GM21528 (cell line): ENCODE measurements around the gene GATB.

ENCODE experiments used
- ATAC-seq: cut with Tn5 transposase; IDR thresholded peaks from one replicate; pipeline ENCODE4 v1.9.1; 2021; ENCODE audit warnings: mild to moderate bottlenecking, moderate library complexity; ENCODE audit not compliant: unreplicated experiment, low FRiP score

The GATB gene

DNA sequence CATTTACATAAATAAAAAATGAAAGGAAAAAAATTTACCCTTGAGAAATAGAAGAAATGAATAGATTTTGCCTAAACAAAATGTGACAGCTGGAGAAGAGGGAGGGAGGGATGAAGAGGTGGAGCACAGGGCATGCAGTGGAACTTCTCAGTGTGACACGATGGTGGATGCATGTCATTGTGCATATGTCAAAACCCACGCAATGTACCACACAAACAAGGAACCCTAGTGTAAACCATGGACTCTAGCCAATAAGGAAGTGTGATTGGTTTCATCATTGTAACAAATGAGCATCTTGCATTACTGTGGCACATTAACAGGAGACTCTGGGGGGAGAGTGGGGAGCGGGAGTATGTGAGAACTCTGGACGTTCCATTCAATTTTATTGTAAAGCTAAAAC is 58.6 kb downstream of the GATB start:
- no peak for ATAC-seq

DNA sequence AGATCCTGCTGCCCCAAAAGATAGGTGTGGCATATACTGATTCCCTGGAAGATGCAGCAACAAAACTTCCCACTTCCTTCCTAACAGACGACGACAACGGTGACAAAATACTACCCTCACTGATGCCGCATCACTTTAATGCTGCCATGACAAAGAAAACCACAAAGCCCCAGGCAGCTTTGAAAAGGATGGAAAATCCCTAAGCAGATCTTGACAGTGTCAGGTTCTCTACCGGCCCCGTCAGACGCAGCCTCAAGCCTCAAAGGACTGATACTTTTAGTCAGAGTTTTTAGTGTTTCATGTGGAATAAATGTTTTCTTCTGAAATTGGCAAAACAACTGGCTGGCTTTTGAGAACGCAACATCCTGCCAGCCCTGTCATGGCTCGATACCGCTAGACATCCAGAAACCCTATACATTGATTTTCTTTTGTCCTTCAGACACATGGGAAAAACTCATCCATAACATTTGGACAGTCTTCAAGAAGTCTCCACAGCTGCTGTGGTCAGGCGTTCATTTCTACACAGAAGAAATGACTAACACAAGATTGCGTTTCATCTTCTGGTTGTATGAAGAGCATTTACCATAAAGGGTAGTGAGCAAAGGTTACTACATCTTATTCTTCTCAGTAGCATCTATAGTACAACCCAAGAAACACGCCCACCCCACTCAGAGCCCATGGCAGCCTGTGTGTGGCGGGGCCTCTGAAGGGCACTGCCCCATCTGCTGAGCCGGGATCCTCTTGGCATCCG is 60.1 kb downstream of the GATB start:
- no peak for ATAC-seq

DNA sequence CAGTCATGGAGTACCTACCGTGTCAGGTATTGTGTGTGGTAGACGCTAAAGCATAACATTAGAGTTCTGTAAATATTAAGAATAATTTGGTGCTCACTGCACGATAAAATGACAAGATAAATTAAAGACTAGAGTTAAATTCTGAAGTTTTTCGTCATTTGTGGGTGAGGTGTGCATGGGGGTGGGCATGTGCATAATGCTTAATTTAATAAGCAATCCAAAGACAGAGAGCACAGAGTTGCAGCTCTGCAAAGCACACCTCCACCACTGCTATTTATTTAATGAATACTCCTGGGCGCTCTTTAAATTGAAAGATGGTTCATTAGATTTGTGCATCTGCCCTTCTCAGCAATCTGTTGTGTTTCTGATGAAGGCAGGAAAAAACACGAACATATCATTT is 62.6 kb downstream of the GATB start:
- ATAC-seq: no peak

DNA sequence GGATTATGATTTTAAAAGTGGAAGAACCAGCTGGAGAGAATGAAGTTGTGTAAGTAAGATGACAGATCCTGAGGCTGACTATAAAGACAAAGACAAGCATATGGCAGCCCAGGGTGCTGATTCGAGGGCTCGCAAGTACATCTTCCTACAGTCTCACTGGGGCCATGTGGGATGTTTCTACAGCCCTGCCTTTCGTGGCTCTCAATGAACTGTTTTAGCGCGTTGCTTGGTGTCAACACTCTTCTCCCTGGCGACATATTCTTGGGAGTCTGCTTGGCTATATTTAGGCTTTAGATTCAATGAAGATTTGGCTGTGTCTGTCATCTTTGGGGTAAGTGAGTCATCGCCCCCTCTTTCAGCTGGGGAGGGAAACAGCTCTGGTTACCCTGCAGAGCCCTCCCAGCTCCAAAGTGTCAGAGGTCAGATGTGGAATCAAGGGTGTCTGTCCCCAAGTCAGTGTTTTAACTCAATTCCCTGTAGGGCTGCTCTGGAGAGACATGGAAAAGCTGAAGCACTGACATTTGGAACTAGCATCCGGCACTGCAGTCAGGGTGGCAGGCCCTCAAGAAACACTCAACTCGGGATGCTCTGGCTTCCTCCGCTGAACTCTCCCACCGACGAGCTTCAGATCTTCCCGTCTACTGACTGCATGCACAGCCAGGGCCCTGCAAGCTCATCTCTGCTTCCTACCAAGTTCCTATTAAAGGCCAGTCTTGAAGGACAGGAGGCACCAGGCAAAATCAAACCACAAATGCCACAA is 65.7 kb downstream of the GATB start:
- no peak for ATAC-seq

DNA sequence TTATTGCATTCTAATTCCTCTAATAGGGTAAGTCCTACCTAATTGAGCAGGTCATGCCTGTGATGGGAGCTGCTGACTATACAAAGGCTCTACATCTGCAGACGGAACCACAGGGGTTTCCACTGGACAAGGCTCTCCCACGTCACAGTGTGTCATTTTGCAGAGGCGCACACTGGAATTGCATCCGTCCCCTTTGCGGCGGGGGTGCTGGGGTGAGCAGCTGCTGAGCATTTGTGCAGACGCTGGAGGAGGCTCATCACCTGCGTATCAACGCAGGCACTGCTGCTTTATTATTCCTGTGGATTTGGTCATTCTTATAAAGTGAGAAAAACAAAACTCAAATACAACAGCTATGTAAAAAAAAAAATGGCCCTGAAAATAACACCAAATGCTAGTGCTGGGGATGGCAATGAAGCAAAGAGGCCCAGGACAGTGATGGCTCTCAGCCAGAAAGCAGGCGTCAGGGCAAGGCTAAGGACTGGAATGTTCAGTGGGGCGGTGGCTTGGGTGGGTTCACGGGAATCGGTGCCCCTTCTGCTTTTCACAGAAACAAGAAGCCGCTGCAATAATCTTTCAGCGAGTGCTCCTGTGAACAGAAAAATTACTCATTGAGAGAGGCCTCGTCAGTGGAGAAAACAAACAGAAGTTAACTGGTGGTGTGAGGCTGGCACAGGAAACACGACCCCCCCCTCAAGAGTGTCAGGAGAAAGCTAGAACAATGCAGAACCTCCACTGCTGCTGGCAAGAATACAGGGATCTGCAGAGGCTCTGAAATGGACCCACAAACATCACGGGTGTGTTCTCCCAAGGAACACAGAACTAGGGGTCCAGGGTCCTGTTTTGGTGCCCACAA is 67.8 kb downstream of the GATB start:
- no peak for ATAC-seq

DNA sequence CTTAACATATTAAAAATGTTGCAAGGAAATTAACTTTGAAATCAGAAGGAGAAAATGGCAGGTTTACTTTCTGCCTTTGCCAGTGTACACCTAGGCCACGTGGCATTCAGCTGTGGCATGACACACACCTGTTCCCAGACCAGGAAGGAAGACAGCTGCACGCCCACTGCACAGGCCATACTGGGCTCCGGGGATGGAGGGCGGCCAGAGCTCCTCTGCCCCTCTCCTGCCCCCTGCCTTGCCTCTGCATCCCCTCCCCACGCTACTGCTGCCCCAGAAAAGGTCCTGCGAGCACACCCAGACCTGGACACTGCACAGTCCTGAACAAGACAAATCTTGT is 68.4 kb downstream of the GATB start:
- no peak for ATAC-seq

DNA sequence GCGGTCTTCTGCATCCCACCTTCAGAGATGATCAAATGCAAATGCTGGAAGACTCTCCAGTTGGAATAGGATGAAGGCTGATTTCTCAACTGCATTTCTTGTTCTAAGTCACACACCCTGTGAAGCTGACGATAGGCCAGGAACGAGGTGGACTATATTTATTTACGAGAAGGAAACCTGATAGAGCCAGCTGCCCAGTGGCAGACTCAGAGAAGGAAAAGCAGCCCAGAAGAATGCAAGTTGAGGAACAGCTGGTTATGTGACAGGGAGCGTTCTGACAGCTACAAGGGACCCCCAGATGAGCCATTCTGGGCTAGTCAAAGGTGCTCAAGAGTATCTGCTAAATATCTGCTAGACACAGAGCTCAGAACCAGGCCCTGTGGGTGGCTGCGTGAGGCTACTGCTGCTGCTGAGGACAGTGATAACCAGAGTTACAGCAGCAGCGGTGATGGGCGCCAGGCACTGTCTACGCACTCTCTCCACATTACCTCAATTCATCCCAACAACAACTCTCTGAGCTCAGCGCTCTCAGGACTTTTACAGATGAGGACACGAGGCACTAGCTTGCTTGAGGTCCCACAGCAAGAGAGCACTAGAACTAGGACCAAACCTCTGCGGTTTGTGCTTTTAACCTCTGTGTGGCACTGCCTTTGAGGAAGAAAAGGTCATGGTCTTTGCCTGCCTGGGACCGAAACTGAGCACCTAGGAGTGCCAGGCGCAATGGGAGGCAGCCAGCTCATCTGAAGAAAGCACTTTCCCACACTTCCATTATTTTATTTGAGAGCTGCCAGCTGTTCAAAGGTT is 69.0 kb downstream of the GATB start:
- no peak for ATAC-seq

DNA sequence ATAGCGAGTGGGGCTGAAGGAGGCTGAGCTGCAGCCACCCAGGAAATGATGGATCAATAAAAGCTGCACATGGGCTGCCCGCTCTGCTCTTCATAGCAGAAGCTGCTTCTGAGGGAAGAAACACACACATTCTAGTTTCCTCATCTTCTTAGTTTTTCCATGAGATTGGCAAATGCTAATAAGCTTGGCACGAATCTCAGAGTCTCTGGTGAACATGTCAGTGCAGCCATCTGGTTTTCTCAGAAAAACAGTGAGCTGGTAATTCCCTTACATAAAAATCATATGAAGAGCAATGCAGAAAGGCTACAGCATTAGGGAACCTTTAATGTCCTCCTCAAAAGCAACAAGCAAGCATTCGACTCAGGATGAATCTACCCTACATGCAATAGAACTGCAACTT is 69.9 kb downstream of the GATB start:
- ATAC-seq: no peak

DNA sequence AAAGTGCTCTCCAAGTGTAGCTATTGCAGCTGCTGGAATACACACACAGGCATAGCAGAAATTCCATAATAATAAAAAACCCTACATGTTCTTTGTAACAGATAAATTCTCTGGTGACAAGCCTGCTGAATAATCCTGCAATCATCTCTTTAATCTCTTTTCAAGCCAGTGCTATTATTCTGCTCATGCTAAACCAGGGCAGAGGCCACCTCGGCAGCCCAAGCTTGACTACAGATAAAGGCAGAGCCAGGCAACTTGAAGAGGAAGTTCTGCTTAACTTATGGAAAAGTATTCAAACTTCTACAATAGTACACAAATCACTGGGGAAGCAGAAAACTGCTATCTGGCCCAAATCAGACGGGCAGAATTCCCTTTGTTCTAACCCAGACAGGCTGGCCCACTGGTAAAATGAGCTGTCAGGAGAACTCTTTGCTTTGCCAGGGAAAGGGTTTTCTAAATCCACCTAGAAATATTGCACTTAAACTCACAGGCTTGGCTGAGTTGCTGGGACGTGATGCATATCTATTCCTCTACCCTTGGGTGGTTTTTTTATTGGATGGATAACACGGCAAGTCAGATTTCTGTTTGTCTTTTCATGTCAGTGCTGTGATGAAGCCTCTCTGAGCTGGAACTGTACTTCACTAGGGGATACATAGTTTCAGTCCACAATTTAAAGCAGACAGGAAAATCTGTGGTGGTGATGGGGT is 70.5 kb downstream of the GATB start:
- no peak for ATAC-seq

DNA sequence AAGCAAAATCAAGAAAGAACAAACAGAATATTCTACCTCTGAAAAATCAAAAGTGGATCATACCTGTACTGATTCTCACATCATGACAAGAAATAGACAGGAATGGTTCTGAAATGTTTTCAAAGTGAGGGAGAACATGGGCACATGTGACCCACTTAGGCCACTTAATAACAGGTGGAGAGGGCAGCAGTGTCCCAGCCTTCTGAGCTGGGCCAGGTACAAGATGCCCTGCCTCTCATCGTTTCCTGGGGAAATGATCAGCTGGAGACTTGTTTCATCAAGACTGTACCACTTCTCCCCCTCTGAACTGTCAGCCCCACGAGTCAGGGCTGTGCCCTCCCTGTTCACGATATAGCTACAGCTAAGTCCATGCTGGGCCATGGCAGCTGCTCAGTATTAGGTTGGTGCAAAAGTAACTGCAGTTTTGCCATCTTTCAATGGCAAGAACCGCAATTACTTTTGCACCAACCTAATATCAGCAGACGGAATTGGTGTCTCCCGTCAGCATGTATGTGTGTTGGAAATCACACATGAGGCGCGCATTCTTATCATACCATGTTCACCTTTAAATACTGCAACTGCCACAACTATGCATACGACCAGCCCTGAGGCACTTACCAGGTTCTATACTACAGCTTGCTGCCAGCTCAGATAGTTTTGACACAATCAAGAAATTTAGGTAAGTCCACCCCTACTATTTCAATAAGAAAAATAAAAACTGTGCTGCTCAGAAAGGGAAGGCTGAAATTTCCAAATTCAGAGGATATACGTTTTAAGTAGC is 71.4 kb downstream of the GATB start:
- no peak for ATAC-seq

DNA sequence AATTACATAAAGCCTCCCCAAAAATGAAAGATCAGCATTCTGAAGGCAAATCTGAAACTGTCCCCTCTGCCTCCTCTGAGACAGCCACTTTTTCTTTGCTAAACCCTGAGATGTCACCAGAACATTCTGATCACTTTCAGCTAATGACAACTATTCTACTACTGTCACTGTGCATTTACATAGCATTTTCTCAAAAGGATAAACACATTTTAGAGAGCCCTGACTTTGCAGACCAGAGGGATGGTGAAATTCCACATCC is 72.1 kb downstream of the GATB start:
- ATAC-seq: no peak

DNA sequence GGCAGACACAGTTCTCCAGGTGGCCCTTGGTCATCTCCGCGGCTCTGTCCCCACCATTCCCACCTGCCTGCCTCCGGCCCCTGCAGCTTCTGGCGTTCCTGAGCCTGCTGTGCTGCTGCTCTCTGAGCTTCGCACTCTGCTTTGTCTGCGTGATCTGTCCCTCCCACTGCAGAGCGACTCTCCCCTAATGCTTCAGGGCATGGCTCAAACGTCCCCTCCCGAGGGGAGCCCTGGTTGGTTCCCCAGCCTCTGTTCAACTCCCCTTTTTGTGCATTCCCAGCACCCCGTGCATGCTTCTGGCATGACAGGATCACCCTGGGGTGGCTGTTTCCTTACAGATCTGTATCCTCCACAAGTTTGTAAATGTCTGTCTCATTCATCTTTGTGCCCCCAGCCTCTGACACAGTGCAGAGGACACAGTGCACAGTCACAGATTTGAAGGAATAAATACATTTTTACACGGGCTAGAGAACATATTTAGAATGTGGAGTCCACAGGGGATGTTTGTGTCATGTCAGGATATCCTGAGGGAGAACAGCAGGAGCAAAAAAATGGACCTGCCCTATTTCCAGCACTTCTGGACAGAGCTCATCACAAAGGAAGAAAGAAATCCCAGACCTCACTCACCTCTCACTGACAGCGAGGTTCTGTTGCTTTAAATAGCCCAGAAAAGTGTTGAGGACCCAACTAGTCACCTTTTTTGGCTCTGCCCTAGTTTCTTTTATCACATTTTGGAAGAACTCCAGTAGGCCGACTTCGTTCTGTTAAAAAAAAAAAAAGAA is 72.6 kb downstream of the GATB start:
- no peak for ATAC-seq

DNA sequence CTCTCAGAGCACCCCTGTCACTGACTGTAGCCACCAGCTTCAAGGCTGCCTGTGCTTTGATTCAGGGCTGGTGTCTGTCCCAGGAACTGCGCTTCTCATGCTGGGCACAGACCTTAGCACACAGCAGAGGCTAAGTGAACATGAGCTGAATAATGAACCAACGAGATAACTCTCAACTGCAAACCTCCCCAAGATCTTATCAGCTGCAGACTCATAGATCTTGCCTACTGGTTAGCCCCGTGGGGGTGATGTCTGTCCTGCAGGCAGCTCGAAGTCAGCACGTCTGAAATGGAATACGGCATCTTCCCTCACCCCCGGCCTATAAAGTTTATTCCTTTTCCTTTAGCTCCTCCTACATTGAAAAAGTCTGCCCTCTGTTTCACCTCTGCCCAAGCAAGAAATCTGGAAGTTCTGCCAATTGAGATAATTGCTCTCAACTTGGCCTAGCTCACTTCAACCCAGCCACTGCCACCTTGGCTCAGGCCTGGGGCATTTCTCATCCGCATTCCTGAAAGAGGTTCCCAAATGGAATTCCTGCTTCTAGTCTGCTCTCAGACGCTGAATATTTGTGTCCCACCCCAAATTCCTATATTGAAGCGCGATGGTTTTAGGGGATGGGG is 73.7 kb downstream of the GATB start:
- ATAC-seq: no peak

DNA sequence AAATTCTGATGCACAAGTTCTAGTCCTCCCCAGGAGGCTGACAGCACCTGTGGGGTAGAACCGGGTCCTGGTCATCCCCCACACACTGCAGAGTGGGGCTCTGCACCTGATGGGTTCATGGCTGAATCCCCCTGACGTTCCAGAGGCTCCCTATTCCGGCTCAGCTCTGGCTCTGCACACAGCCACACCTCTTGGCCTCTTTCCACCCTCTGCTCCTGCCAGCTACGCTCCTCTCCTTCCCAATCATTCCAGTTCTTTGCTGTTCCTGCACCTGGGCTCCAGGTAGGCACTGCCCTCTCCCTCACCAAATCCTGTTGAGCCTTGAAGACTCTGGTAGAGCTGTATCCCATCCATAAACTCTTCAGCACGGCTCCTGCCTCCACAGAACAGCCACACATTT is 75.5 kb downstream of the GATB start:
- no peak for ATAC-seq

DNA sequence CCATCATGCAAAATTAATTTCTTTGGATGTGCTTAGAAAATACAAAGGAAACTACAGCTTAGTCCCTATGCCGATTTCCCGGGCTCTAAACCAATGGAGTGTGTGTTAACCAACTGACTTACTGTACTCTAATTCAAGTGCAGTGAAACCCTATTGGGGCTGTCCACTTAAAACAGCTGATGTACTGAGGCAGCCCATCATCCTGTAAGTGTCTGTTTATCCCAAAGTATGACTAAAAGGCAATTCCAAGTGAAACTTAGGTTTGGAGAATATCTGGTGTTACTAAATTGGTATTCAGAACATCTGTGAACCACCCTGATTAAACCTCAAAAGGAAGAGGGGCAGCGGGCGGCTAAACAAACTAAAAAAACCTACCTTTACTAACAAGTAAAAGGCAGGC is 79.7 kb downstream of the GATB start:
- ATAC-seq: no peak

DNA sequence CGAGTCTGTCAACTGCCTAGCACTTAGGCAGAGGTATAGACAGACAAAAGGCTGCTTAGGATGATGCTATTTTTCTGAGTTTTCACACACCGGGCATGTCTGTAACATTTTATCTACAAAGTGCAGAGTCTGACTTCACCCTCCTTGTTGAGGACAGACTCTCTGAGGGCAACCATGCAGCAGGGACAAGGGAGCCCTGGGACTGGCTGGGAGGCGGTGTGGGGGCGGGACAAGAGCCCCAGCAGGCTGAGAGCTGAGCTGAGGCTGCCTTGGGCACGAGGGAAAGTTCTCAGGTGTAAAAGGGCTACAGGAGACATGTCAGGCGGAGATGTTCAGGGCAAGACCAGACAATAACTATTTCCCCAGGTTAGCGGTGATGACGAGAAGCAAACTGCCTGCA is 81.6 kb downstream of the GATB start:
- no peak for ATAC-seq

DNA sequence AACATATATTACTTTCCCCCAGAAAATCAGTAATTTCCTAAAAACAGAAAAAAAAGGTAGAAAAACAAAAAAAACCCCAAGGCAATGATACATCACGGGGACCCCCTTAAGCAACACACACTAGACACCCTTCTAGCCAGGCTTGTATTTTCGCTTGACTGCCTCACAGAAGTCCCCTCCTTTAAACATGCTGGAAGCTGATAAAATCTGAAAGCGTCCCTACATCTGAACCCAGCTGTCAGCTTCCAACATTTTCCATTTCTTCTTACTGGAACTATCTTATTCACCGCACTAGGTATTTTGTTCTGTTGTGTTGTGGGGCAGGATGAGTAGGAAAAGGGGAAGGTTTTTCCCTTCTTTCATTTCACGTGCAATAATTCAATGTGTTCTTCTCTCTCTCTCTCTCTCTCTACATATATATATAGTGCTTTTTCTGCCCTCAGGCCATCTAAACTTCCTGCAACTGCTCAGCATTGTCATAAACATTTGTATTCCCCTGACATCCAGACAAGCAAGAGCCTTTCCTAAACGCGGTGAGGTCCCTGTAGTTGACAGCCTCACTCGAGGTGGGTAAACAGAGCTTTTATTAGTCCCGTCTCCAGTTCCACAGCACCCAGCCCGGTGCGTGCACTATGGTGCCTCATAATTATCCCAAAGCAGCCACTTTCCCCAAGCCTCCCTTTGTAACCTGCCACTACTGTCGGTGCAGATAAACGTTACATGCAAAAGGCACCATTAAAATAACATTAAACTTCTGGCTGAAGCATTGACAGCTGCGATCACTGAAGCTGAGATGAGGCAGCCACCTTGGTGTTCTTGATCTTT is 82.5 kb downstream of the GATB start:
- ATAC-seq: no peak
